ENCODE data around the gene LRRC38. TPM values are rescaled to one million over a fixed set of nuclear protein-coding genes. Genes with fewer than 3 reads are reported as not detected.
"Not testable (repeated sequence)": the region's sequence is repeated elsewhere in the genome, so short reads cannot be mapped to it uniquely, and the experiment has no call there.

Gene LRRC38
- total RNA-seq, 1 donor from 2014 or later, result not detected

DNA sequence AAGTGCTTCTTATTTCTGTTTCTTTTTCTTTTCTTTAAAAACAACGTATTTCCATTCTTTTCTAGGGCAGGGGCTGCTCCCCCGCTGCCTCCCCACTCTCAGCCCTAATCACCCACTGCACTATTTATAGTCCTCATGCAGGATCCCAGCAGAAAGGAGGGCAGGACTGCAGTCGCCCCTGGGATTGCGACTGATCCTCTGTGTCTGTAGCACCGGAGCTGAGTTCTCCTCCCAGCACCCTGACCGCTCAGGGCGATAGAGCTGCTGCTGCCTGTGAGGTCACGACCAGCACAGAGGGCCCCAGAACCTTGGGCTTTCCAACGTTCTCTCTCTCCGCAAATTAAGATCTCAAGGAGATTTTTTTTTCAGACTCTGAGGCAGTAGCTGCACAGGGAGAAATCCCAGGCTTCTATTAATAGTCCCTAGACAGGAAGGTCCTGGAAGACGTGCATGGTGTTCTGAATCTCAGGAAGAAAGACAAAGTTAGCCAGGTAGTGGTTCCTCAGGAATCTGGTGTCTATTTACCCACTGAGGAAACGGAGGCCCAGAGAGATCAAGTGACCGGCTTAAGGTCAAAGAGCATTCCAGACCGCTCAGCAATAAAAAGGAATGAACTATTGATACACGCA is 56.8 kb downstream of the LRRC38 start:
- ATAC-seq, result no peak

DNA sequence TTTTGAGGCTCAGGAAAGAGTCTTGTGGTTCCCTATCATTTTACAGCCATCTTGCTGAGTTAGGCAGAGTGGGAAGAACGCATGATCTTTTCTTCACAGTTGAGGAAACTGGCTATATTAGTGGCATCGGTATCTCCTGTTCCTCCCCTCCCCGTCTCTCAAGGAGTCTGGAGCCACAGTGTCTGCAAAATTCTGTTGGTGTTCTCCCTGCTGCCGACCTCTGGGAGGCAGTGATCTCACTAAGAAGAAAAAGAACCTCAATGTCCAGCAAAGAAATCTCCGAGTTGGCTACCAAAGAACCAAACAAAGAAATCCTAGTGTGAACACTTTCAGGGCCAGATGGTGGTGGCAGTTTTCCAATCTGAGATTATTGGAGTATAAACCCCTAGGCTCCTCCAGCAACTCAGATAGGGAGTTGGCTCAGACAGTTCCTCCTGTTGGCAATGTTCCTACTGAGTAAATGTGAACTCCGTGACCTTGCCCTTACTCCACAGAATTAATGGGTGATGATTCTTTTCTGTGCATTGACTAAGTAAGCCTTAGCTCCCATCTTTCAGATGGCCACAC is 62.3 kb downstream of the LRRC38 start:
- no peak for ATAC-seq

DNA sequence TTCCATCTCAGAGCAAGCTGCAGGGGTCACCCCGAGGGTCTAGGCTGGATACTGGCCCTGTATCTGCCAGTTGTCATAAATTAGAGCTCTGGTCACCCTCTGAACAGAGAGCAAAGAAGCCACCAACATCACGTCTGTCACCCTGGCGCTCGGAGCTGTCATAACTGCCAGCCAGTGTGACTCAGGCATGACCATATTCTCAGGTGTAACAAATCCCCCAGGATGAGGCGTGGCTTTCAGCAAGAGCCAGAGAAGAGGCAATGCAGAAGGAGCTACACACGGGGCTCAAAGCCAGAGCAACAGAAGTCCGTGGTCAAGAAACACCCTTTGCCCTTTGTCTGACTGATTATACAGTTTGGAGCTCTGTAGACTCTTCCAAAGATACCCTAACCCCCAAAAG is 63.6 kb downstream of the LRRC38 start:
- no peak for ATAC-seq

DNA sequence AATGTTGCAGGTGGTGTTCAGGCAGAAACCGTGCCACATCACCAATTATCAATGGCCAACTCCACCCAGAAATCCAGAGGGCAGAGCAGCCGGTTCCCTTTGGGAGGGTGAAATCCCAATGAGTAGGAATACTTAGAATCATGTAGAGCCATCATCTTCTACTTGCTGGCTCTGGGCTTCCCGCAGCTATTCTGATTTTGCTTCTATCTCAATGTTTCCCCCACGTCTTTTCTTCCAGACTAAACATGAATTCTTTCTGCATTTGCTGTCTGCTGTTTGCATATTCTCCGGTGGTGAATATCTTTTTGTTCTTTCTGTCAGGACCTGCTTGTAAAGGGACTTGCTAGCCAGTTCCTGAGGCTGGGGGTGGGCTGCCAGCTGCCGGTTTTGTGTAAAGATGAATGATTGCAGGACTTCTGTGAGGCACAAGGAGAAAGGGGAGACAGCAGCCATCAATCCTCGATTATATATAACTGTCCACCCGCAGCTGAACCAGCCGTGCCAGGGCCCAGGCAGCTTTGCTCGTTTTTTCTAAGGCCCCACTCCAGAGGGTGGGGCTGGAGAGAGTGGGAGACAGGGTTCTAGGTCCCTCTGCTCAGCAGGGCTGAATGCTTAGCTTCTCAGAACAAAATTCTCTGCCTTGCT is 70.3 kb downstream of the LRRC38 start:
- ATAC-seq, result no peak

DNA sequence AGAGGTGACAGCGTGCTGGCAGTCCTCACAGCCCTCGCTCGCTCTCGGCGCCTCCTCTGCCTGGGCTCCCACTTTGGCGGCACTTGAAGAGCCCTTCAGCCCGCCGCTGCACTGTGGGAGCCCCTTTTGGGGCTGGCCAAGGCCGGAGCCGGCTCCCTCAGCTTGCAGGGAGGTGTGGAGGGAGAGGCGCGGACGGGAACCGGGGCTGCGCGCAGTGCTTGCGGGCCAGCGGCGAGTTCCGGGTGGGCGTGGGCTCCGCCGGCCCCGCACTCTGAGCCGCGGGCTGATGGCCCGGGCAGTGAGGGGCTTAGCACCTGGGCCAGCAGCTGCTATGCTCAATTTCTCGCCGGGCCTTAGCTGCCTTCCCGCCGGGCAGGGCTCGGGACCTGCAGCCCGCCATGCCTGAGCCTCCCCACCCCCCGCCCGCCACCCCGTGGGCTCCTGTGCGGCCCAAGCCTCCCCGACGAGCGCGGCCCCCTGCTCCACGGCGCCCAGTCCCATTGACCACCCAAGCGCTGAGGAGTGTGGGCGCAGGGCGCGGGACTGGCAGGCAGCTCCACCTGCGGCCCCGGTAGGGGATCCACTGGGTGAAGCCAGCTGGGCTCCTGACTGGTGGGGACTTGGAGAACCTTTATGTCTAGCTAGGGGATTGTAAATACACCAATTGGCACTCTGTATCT is 74.6 kb downstream of the LRRC38 start:
- not testable (repeated sequence) for ATAC-seq

DNA sequence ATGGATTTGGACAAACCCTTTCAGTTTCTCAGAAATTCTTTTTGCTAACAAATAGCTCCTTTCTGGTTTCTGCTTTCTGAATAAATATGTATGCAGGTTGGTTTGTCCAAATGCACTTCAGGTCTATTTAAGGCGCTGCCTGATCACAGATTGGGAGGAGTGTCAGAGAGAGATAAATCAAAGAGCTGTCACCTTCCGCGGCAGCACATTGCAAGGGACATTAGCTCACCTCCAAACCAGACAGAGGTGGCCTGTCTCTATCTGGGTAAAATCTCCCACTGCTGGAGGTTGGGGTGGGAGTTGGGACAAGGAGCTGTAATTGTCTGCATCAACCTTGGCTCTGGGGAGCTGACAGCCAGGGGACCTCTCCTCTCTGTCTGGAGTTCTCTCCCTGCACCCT is 78.3 kb downstream of the LRRC38 start:
- no peak for ATAC-seq

DNA sequence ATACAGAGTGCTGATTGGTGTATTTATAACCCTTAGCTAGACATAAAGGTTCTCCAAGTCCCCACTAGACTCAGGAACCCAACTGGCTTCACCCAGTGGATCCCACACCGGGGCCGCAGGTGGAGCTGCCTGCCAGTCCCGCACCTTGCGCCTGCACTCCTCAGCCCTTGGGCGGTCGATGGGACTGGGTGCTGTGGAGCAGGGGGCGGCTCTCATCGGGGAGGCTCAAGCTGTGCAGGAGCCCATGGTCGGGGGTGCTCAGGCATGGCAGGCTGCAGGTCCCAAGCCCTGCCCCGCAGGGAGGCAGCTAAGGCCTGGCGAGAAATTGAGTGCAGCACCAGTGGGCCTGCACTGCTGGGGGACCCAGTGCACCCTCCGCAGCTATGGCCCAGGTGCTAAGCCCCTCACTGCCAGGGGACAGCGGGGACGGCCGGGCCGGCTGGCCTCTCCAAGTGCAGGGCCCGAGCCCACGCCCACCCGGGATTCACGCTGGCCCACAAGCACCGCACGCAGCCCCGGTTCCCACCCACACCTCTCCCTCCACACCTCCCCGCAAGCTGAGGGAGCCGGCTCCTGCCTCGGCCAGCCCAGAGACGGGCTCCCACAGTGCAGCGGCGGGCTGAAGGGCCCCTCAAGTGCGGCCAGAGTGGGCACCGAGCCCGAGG is 80.0 kb downstream of the LRRC38 start:
- not testable (repeated sequence) for ATAC-seq

DNA sequence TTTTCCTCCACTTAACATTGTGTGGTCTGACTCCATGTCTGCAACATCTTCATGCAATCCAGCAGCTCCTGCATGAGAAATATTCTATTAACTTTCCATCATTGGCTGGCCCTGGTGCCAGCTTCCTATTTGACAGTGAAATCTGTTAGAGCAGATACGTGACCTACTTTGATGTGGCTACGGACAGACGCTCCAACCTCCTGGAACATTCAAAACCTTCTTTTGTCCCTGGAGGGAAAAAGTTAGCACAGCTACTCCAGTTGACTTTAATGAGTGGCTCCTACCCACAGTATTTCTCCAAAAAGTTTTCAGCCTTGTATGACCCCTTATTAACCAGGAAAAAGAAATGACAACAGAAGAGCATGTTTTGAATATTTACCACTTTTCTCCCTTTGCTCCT is 81.6 kb downstream of the LRRC38 start:
- no peak for ATAC-seq

DNA sequence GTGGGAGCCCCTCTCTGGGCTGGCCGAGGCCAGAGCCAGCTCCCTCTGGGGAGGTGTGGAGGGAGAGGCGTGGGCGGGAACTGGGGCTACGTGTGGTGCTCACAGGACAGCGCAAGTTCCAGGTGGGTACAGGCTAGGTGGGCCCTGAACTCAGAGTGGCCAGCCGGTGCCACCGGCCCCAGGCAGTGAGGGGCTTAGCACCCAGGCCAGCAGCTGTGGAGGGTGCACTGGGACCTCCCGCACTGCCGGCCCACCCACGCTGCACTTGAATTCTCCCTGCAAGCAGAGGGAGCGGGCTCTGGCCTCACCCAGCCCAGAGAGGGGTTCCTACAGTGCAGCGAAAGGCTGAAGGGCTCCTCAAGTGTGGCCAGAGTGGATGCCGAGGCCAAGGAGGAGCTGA is 83.3 kb downstream of the LRRC38 start:
- ATAC-seq, result no peak

Other genes with a start within 250 kb of the LRRC38 start
- not detected for gene PRAMEF8, start 228.9 kb downstream of the LRRC38 start, total RNA-seq
- not detected for gene PRAMEF33, start 210.5 kb downstream of the LRRC38 start, total RNA-seq
- not detected for gene PRAMEF15, start 198.4 kb downstream of the LRRC38 start, total RNA-seq
- gene PRAMEF14, start 166.9 kb downstream of the LRRC38 start, total RNA-seq, result not detected
- not detected for gene PRAMEF19, start 142.1 kb downstream of the LRRC38 start, total RNA-seq
- gene PRAMEF17, start 124.4 kb downstream of the LRRC38 start, total RNA-seq, result not detected
- gene PRAMEF20, start 103.6 kb downstream of the LRRC38 start, total RNA-seq, result not detected
- 19.9 TPM for gene PDPN, start 69.8 kb upstream of the LRRC38 start, total RNA-seq
- gene PRDM2, start 186.2 kb upstream of the LRRC38 start, total RNA-seq, result 24.7 TPM

All from esophagus mucosa (tissue), 1 donor.